ENCODE results near the gene SLC25A6.
"Not testable (repeated sequence)": the region's sequence is repeated elsewhere in the genome, so short reads cannot be mapped to it uniquely, and the experiment has no call there.

Gene SLC25A6

GRCh38 chrX:1416965-1417760 lies 25.2 kb upstream of the SLC25A6 start:
- no peak for DNase-seq (ENCODE audit: low read depth, low spot score)
- no peak overlapping the region for H3K4me3 ChIP-seq (ENCODE audit: low read length)

- no peak overlapping the region for H3K4me3 ChIP-seq (ENCODE audit: low read length)
- no peak for DNase-seq (ENCODE audit: low read depth, low spot score)
Observed at GRCh38 chrX:1416327-1416784, 24.4 kb upstream of the SLC25A6 start.

- no peak for DNase-seq (ENCODE audit: low read depth, low spot score)
- H3K4me3 ChIP-seq (ENCODE audit: low read length): no peak overlapping the region
Observed at GRCh38 chrX:1412551-1413161, 20.7 kb upstream of the SLC25A6 start.

GRCh38 chrX:1411326-1411725 lies 19.4 kb upstream of the SLC25A6 start:
- no peak overlapping the region for H3K4me3 ChIP-seq (ENCODE audit: low read length)

GRCh38 chrX:1407035-1407434 lies 15.1 kb upstream of the SLC25A6 start:
- no peak overlapping the region for H3K4me3 ChIP-seq (ENCODE audit: low read length)
- no peak for DNase-seq (ENCODE audit: low read depth, low spot score)

More at GRCh38 chrX:1411326-1411725, 19.4 kb upstream of the SLC25A6 start:
- DNase-seq (ENCODE audit: low read depth, low spot score): no peak

GRCh38 chrX:1405769-1406168 lies 13.9 kb upstream of the SLC25A6 start:
- H3K4me3 ChIP-seq (ENCODE audit: low read length); DNase-seq (ENCODE audit: low read depth, low spot score): not testable (repeated sequence)

- not testable (repeated sequence) for H3K4me3 ChIP-seq (ENCODE audit: low read length); DNase-seq (ENCODE audit: low read depth, low spot score)
Observed at GRCh38 chrX:1403867-1404266, 12.0 kb upstream of the SLC25A6 start.

- DNase-seq (ENCODE audit: low read depth, low spot score): no peak
- H3K4me3 ChIP-seq (ENCODE audit: low read length): no peak overlapping the region
Observed at GRCh38 chrX:1403228-1403627, 11.3 kb upstream of the SLC25A6 start.

- no peak overlapping the region for H3K4me3 ChIP-seq (ENCODE audit: low read length)
- DNase-seq (ENCODE audit: low read depth, low spot score): no peak
Observed at GRCh38 chrX:1401611-1402430, 9.9 kb upstream of the SLC25A6 start.

GRCh38 chrX:1400742-1401471 lies 9.0 kb upstream of the SLC25A6 start:
- no peak for DNase-seq (ENCODE audit: low read depth, low spot score)
- no peak overlapping the region for H3K4me3 ChIP-seq (ENCODE audit: low read length)

GRCh38 chrX:1400049-1400448 lies 8.1 kb upstream of the SLC25A6 start:
- DNase-seq (ENCODE audit: low read depth, low spot score): no peak

GRCh38 chrX:1398431-1399340 lies 6.8 kb upstream of the SLC25A6 start:
- H3K4me3 ChIP-seq (ENCODE audit: low read length): no peak overlapping the region
- no peak for DNase-seq (ENCODE audit: low read depth, low spot score)

More at GRCh38 chrX:1400049-1400448, 8.1 kb upstream of the SLC25A6 start:
- no peak overlapping the region for H3K4me3 ChIP-seq (ENCODE audit: low read length)

GRCh38 chrX:1397441-1398270 lies 5.7 kb upstream of the SLC25A6 start:
- no peak for DNase-seq (ENCODE audit: low read depth, low spot score)

GRCh38 chrX:1397001-1397400 lies 5.1 kb upstream of the SLC25A6 start:
- no peak overlapping the region for H3K4me3 ChIP-seq (ENCODE audit: low read length)
- no peak for DNase-seq (ENCODE audit: low read depth, low spot score)

More at GRCh38 chrX:1397441-1398270, 5.7 kb upstream of the SLC25A6 start:
- no peak overlapping the region for H3K4me3 ChIP-seq (ENCODE audit: low read length)

GRCh38 chrX:1395646-1396216 lies 3.8 kb upstream of the SLC25A6 start:
- no peak for DNase-seq (ENCODE audit: low read depth, low spot score)
- H3K4me3 ChIP-seq (ENCODE audit: low read length): no peak overlapping the region

- DNase-seq (ENCODE audit: low read depth, low spot score): no peak
- H3K4me3 ChIP-seq (ENCODE audit: low read length): no peak overlapping the region
Observed at GRCh38 chrX:1394731-1395501, 3.0 kb upstream of the SLC25A6 start.

Measured in Jurkat, Clone E6-1 (cell line).